Right atrium auricular region (tissue), 2 donors: ENCODE data around the gene RSPO4. TPM values are rescaled to one million over a fixed set of nuclear protein-coding genes. Genes with fewer than 3 reads are reported as not detected.

Experiments used
- DNase-seq: peaks from one replicate; pipeline ENCODE4 v3.0.0-alpha.2; 2019; ENCODE audit warnings: low spot score
- H3K27ac ChIP-seq, 2 donors: fragments of 200-600 bp; sonication (generic); 1 replicate in 1 of 2; 2 replicates in 1 of 2; pipeline ENCODE4 v1.5.1; 2016 to 2019
- H3K27me3 ChIP-seq, 2 donors: fragments of 200-600 bp; sonication (generic); one replicate each; pipeline versions ENCODE4 v1.5.1 to v1.6.0; 2017 to 2019
- H3K36me3 ChIP-seq: fragments of 200-600 bp; sonication (generic); one replicate; pipeline ENCODE4 v1.5.1; 2016
- H3K4me1 ChIP-seq, 2 donors: fragments of 200-600 bp; sonication (generic); one replicate each; pipeline versions ENCODE4 v1.5.1 to v1.6.0; 2017 to 2019
- H3K4me3 ChIP-seq, 2 donors: fragments of 200-600 bp; sonication (generic); 1 replicate in 1 of 2; 2 replicates in 1 of 2; pipeline ENCODE4 v1.5.1; 2017 to 2019; ENCODE audit warnings: mild to moderate bottlenecking in 1 of 2, moderate library complexity in 1 of 2
- H3K9me3 ChIP-seq, 2 donors: fragments of 200-600 bp; sonication (generic); one replicate each; pipeline ENCODE4 v1.5.1; 2019
- total RNA-seq, 2 donors: library from RNA; depleted of rRNA; stranded (reverse); fragments of >200 nt; gene quantifications; one replicate each; pipeline ENCODE4 v1.1.0, GENCODE V29; 2016
- TF ChIP-seq, protein P1 (sequence below), 2 donors: fragments of 200-600 bp; sonication (generic); IDR thresholded peaks; one replicate each; pipeline ENCODE4 v1.5.1; 2019; ENCODE audit warnings: antibody characterized with exemption in 2 of 2

The RSPO4 gene
- total RNA-seq, 2 donors from 2014 or later: 0.15 to 0.20 TPM

DNA sequence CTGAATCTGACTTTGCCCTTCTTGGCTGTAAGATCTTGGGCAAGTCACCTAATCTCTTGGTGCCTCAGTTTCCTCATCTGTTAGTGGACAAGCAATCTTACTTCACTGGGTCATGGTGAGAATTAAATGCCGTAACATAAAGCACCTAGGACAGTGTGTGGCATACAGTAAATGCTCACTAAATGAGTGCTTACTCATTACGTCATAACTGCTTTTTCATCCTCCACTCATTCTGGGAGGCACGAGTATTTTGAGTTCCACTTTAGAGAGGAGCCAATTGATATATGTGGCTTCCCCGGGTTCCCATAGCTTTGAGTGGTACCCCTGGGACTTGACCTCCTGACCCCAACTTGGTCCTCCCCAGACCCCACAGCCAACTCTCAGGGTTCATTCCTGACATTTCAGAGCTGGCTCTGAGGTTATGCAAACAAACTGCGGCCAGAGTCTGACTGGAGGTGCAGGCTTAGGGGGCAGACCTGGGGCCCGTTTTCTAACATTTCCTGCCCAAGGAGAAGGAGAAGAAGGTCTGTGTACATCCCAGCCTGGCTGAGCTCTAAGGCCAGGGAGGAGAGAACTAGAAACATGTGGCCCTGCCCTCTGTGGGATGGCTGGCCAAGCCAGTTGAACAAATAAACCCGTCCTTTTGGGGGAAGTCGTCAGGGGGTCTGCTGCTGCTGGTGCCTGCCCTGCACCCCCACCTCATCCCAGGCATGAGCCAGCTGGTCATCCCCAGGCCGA lies 91.8 kb downstream of the RSPO4 start:
- Histone ChIP-seq H3K36me3 (no peaks in the 10 kb centered on the region), H3K4me1 (peaks cover 0 to 12% of the 10 kb centered on the region in 2 donors), H3K4me3 (no peak overlapping the region), H3K9me3 (no peaks in the 10 kb centered on the region), H3K27me3 (no peaks in the 10 kb centered on the region), H3K27ac (peak overlapping the region; percentile 39 to 53)
- peak; percentile 64 for DNase-seq
- TF ChIP-seq, protein P1, sequence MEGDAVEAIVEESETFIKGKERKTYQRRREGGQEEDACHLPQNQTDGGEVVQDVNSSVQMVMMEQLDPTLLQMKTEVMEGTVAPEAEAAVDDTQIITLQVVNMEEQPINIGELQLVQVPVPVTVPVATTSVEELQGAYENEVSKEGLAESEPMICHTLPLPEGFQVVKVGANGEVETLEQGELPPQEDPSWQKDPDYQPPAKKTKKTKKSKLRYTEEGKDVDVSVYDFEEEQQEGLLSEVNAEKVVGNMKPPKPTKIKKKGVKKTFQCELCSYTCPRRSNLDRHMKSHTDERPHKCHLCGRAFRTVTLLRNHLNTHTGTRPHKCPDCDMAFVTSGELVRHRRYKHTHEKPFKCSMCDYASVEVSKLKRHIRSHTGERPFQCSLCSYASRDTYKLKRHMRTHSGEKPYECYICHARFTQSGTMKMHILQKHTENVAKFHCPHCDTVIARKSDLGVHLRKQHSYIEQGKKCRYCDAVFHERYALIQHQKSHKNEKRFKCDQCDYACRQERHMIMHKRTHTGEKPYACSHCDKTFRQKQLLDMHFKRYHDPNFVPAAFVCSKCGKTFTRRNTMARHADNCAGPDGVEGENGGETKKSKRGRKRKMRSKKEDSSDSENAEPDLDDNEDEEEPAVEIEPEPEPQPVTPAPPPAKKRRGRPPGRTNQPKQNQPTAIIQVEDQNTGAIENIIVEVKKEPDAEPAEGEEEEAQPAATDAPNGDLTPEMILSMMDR (IDR thresholded peaks at IDR 0.05): no peak

DNA sequence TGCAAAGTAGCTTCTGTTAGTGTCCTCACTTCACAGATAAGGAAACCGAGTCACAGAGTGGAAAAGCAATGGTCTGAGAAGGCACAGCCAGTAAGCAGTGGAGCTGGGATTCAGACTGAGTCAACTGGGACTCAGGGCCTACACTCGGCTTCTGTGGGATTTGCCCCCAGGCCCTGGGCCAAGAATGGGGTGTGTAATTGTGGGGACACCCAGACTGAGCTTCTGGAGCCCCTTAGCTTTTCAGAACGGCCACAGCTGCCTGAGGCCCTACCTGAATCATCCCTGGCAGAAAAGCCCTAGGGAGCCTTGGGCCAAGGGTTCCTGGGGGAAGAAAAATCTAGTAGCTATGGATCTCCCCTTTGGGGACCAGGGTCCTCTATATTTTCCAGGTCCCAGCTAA lies 92.5 kb downstream of the RSPO4 start:
- TF ChIP-seq, protein P1 (IDR thresholded peaks at IDR 0.05): no peak
- no peak for DNase-seq
- no peak overlapping the region for H3K27ac ChIP-seq
- peaks cover 0 to 12% of the 10 kb centered on the region in 2 donors for H3K4me1 ChIP-seq
- H3K9me3 ChIP-seq: no peaks in the 10 kb centered on the region
- H3K36me3 ChIP-seq: no peaks in the 10 kb centered on the region
- H3K27me3 ChIP-seq: no peaks in the 10 kb centered on the region
- H3K4me3 ChIP-seq: no peak overlapping the region

Other genes starting within 250 kb of the RSPO4 start
- gene SLC52A3, start 233.8 kb downstream of the RSPO4 start, total RNA-seq: 1 to 10 TPM; 1.3 to 2.6 TPM
- gene FAM110A, start 168.6 kb downstream of the RSPO4 start, total RNA-seq: 1 to 10 TPM; 5.7 to 5.8 TPM
- under 1 TPM in 1 of 2 donors, not detected in 1; 0.11 TPM for gene ANGPT4, start 86.0 kb downstream of the RSPO4 start, total RNA-seq
- 100 to 1,000 TPM in 1 of 2 donors, 10 to 100 TPM in 1; 88.6 to 116 TPM for gene PSMF1, start 116.3 kb upstream of the RSPO4 start, total RNA-seq
- 1 to 10 TPM in 1 of 2 donors, under 1 TPM in 1; 0.83 to 4.6 TPM for gene TMEM74B, start 182.7 kb upstream of the RSPO4 start, total RNA-seq
- under 1 TPM in 1 of 2 donors, not detected in 1; 0.20 TPM for gene C20orf202, start 201.1 kb upstream of the RSPO4 start, total RNA-seq
- gene RAD21L1, start 223.7 kb upstream of the RSPO4 start, total RNA-seq: not detected